NCI-H146 treated with DMSO at 0.1 percent for 48 hours (cell line): ENCODE measurements around the gene CLCN6.
A peak's percentile ranks its signal among the peaks of the same experiment; 100 is the strongest.

Experiments
- DNase-seq: peaks from one replicate; lab custom pipeline; 2025; ENCODE audit not compliant: unreplicated experiment; lab: John Stamatoyannopoulos, UW

The CLCN6 gene

DNA sequence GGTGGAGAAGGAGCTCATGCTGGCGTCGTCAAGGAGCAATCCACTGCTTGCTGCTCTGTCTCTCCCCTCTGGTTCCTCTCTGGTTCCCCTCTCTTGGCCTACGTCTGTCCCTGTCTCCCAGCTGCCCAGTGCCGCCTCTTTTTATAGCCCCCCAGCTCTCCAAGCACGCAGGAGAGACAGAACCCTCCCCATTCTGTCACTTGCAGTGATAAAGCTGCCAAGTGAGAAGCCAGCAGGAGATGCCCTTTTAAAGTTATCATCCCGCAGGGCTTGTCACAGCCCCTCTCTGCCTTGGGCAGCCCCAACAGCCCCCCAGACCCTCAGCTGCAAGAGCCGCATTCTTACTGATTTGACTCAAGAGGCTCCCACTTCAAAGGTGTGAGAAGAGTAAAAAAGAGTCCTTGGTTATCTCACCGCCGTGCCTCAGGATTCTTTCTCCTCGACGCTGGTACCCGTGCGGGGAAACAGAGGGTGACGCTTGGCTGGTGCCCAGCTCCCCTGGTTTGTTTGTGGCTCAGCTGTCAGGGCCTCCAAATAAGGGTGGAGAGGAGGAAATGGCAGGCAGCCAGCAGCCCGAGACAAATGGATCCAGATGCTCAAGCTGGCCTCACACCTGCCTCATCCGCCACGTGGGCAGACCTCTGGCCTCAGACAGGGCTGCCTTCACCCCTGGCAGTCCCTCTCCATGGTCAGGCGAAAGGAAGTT lies 41.8 kb downstream of the CLCN6 start, which contains the start of gene NPPA:
NPPA (minus strand) TSS at position 117 of the 706 bp plus-strand sequence; CDS start at position 18, 99 bp downstream.
- no peak for DNase-seq

GRCh38 chr1:11848373-11848700 lies 42.3 kb downstream of the CLCN6 start:
- DNase-seq: no peak

DNA sequence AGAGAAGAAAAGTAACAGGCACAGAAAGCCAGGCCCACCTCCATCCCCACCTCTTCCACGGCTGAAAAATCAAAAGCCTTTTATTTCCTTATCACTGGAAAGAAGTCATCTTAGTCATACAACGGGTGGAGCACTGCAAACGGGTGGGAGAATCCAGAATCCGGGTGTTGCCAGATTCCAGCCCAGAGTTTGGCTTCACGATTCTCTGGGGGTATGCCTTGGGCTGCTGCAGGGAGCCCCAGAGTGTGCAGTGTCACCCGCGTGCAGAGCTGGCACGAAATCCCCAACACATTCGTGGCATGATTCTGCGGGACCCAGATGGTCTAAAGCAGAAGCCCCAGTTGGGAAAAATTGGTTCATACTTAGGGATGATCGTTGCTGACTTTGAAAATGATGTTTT lies 44.2 kb downstream of the CLCN6 start:
- DNase-seq: no peak

DNA sequence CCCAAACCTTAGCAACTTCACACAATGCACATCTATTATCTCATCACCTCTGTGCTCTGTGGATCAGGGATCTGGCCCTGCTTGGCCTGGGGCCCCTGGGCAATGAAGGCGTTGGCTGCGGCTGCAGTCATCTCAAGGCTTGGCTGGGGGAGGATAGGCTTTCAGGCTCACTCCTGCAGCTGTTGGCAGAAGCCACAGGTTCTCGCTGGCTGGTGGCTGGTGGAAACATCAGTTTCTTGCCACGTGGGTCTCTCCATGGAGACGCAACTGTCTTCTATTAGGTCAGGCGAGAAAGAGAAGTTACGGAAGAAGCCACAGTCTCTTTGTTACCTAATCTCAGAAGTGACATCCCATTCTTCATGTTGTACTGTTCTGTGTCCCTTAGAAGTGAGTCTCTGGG lies 45.2 kb downstream of the CLCN6 start:
- DNase-seq: no peak

DNA sequence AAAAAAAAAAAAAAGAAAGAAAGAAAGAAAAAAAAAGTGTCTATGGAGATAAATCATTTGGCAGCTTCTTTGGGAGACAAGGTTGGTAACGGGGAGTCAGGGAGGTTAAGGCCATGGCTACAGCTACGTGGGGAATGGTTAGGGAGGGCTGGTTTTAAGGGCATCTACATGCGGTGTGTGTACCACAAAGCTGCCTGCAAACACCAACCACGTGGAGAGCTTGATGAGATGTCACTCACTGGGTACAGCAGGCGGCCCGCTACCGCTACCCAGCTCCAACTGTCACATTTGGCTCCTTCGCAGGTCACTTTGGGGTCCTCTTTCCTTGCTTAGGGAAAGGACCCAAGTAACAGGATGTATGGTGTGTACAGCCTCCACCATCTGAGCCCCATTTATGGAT lies 48.5 kb downstream of the CLCN6 start:
- DNase-seq: no peak

- DNase-seq: no peak
These were observed 49.4 kb downstream of the CLCN6 start for GRCh38 chr1:11855430-11855829.

DNA sequence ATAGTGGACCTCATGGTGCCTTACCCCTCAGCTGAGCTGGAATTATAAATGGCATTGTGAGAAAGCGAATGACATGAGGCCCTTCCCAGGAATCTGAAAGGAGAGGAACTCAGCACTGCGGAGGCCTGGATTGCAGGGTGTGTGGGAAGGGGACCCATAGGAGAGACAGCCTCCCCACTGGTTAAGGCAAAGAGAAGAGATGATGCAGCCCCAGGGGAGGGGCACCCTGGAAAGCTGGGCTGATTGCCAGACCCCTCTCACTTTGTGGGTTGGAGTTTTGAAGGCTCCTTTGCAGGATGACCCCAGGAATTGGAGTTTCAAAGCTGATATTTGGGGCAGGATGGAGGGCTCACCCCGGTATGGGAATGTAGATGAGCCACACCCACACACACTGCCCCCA lies 50.7 kb downstream of the CLCN6 start:
- DNase-seq: no peak

GRCh38 chr1:11857164-11857851 lies 51.3 kb downstream of the CLCN6 start:
- DNase-seq: no peak

GRCh38 chr1:11858158-11858557 lies 52.2 kb downstream of the CLCN6 start:
- no peak for DNase-seq

DNA sequence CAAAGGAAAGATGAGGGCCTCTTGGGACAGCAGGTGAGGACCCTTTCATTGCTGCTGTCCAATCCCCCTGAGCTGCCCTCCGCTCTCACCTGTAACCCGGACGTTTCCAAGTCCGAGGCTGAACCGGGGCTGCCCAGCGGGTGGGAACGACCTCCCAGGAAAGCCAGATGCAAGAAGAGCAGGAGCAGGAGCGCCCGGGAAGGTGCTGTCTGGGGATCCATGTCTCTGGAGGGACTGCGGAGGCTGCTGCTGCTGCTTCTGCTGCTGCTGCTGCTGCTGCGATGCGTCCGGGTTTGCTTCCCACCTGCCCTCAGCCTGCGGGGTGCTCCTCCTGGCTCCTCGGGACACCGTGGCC lies 52.6 kb downstream of the CLCN6 start, which contains the start of gene NPPB:
NPPB (minus strand) TSS at position 333 of the 355 bp plus-strand sequence; CDS start at position 221, 112 bp downstream.
- DNase-seq: no peak

DNA sequence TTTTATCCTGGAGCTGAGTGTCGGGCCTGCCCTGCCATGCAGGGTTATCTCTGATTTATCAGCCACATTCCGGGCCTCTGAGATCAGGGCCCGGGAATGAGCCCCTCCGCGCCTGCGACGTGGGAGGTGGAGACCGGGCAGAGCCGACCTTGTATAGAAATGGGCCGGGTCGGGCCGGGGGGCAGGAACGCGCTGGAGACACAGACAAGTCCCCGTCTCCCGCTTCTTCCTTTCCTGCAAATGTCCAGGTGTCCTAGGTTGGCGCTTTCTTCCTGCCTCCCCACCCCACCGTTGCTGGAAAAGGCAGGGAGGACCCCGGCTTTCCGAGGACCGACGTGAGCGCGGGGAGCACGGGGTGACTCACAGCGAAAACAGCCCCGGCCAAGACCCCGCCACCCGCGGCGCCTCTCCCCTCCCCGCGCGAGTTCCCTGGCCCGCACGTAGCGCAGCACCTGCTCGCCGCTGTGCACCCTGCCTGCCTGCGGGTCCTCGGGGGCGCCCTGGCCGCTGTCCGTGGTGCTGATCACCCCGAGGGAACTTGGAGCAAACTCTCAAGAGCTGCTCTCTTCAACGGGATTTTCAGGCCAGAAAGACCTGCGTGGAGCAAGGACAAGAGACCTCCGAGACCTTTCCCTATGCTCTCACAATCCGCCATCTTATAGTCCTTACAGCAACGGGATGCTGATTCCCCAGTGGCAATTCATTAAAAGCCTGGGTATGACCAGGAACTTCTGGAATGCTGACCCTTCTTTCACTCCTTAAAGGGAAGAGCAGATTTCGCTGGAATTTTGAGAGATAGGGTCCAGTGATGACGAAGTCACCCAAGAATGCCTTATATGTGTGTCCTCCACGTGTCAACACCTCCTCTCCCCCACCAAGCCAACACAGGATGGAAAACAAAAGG lies 53.2 kb downstream of the CLCN6 start:
- peak; percentile 25 for DNase-seq

DNA sequence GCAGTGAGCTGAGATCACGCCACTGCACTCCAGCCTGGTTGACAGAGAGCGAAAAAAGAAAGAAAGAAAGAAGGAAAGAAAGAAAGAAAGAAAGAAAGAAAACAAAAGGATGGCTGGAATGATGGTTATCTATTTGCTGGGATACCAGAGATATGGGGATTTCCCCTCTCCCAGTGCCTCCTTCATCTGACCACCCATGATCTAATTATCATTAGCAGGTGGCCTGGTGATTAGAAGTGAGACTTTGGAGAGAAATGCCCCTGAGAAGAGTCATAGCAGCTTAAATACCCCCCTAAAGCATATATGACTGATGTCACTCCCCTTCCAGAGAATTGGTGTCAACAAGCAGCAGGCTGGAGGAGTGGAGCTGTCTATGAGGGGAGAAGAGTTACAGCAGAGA lies 54.1 kb downstream of the CLCN6 start:
- no peak for DNase-seq

- no peak for DNase-seq
These were observed 54.6 kb downstream of the CLCN6 start for GRCh38 chr1:11860587-11860986.

DNA sequence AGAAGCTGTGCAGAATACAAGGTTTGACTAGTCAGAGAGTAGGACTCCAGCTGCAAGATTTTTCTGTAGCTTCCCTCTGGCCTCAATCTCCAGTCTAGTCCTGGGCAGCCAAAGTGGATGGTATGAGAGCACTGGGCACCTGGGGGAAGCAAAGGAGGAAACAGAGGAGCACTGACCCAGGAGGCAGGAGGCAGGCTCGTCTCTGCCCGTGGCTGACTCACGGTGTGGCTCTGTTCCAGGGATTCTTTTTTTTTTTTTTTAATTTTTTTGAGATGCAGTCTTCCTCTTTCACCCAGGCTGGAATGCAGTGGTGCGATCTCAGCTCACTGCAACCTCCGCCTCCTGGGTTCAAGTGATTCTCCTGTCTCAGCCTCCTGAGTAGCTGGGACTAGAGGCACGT lies 56.9 kb downstream of the CLCN6 start:
- no peak for DNase-seq

GRCh38 chr1:11868331-11868980 lies 62.5 kb downstream of the CLCN6 start:
- no peak for DNase-seq

GRCh38 chr1:11869104-11869503 lies 63.1 kb downstream of the CLCN6 start:
- no peak for DNase-seq

DNA sequence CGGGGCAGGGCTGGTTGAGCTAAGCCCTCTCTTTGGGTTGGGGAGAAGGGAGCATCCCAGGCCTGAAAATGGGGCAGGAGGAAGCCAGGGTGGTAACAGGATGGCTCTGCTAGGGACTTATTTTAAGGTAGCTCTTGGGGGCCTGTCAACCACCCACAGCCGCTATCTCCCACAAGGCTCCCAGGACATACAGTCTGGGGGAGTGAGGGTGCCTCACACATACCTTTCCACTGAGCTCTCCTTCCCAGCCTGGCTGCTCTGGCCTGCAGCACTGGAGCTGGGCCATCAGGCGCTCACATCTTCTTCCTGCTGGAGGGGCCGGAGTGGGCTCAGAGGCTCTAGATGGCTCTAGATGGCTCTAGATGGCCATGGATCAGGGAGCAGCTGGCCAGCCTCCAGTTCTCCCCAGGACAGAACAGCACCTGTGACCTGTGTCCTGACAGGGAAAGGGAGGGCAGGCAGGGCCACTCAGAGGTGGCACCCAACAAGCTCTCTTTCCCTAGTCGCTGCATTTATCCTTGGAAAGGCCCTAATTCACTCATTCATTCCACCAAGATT lies 63.7 kb downstream of the CLCN6 start:
- DNase-seq: no peak

DNA sequence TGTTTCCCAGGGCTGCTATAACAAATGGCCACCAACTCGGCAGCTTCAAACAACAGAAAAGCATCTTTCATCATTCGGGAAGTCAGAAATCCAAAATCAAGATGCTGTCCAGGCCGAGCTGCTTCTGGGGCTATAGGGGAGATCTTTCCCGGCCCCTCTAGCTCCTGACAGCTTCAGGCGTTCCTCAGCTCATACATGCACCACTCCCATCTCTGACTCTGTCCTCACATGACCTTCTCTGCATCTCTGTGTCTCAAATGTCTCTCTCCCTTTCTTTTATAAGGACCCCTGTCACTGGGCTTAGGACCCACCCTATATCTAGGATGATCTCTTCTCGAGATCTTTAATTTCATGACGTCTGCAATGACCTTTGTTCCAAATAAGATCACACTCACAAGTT lies 66.6 kb downstream of the CLCN6 start:
- no peak for DNase-seq

DNA sequence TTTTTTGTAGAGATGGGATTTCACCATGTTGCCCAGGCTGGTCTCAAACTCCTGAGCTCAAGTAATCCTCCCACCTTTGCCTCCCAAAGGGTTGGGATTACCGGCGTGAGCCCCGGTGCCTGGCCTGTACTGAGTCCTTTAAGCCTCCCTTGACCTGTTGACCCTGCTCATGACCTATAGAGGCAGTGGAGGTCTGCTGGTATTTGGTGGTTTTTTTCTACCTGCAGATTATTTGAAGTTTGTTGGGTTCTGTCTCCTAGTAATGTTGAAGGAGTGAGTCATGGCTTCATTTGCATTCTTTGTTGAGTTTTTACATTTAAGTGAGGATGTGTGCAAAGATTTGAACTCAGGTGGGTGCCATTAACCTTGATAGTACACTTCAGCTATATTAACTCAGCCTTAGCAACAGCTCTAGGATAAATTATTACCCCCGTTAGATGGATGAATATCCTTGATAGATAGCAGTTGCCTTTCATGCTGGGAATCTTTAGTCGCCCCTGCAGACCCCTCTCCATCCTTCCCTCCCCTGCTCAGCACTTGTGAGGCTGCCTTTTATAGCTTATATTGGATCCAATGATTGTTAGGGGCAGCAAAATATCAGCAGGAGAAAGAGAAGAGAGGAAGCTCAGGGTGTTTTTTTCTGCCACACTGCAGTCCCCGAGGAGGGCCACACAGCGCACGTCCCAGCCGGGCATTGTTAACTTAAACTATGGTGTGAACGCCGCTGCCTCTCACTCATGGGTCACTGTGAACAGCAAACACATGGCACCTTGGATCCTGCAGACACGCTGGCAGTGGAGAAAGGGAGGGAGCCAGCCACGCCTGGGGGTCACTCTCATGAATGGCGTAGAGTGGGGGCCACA lies 67.6 kb downstream of the CLCN6 start:
- no peak for DNase-seq

DNA sequence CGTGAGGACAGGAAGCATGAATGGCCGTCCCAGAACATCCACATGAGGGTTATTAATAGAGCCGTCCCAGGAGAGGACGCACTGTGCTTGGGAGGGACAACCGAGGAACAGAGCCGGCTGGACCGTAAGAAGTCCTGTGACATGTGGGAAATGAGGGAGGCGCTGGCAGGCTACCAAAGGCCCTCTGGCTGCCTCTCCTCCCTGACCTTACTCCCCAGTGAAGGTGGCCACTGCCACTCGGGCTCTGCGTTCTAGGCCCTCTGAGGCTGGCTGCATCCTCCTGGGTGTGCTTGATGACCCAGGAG lies 68.2 kb downstream of the CLCN6 start:
- no peak for DNase-seq
